Thyroid gland (tissue), 4 donors: ENCODE data around the gene UBE2J1. TPM values are rescaled to one million over a fixed set of nuclear protein-coding genes. Genes with fewer than 3 reads are reported as not detected.
"Not testable (repeated sequence)": the region's sequence is repeated elsewhere in the genome, so short reads cannot be mapped to it uniquely, and the experiment has no call there.

Experiments
- DNase-seq, 2 donors: peaks; one replicate each; pipeline ENCODE4 v3.0.0-alpha.2; 2019
- H3K27ac ChIP-seq, 3 donors: fragments of 200-600 bp; sonication (generic); 1 replicate in 2 of 3; 2 replicates in 1 of 3; pipeline ENCODE4 v1.5.1; 2016 to 2019; ENCODE audit warnings: mild to moderate bottlenecking in 1 of 3, moderate library complexity in 1 of 3
- H3K27me3 ChIP-seq: fragments of 200-600 bp; sonication (generic); one replicate; pipeline ENCODE4 v1.5.1; 2019
- H3K36me3 ChIP-seq, 2 donors: fragments of 200-600 bp; sonication (generic); one replicate each; pipeline ENCODE4 v1.5.1; 2016 to 2019
- H3K4me1 ChIP-seq, 2 donors: fragments of 200-600 bp; sonication (generic); one replicate each; pipeline ENCODE4 v1.5.1; 2017 to 2019
- H3K4me3 ChIP-seq, 3 donors: fragments of 200-600 bp; sonication (generic); replicated peaks in 1 of 3; 1 replicate in 2 of 3; 2 replicates in 1 of 3; pipeline ENCODE4 v1.5.1; 2016; ENCODE audit warnings: mild to moderate bottlenecking in 1 of 3
- H3K9me3 ChIP-seq: fragments of 200-600 bp; sonication (generic); one replicate; pipeline ENCODE4 v1.5.1; 2017
- CTCF ChIP-seq, 6 experiments: fragments of 200-600 bp in 3 of 6; fragments of 450-650 bp in 3 of 6; sonication (generic) in 3 of 6; IDR thresholded peaks; one replicate each; pipeline ENCODE4 v1.5.1; 2016 to 2019; ENCODE audit warnings: antibody characterized with exemption in 6 of 6, mild to moderate bottlenecking in 2 of 6, inconsistent platforms in 1 of 6, moderate library complexity in 1 of 6
- POLR2A ChIP-seq, 2 donors: fragments of 450-650 bp; IDR thresholded peaks; one replicate each; pipeline ENCODE4 v1.6.1; 2017; ENCODE audit warnings: antibody characterized with exemption in 2 of 2, mild to moderate bottlenecking in 2 of 2, moderate library complexity in 1 of 2
- WGBS, 2 donors: methylation state at CpG; one replicate each; pipeline ENCODE4 v1.1.5; 2017; 5-methylcytosine and 5-hydroxymethylcytosine counted together
- intact Hi-C: fragments of 100-400 bp; cut with DNase I; formaldehyde crosslinking; loops from one replicate; pipeline ENCODE4 v1.15.1; 2023
- total RNA-seq, 4 donors: library from RNA; depleted of rRNA; stranded (reverse); fragments of >200 nt; gene quantifications; one replicate each; pipeline ENCODE4 v1.2.3, GENCODE V29; 2016

The UBE2J1 gene
- total RNA-seq, 4 donors from 2014 or later: 49.8 to 63.1 (median 51.9) TPM

DNA sequence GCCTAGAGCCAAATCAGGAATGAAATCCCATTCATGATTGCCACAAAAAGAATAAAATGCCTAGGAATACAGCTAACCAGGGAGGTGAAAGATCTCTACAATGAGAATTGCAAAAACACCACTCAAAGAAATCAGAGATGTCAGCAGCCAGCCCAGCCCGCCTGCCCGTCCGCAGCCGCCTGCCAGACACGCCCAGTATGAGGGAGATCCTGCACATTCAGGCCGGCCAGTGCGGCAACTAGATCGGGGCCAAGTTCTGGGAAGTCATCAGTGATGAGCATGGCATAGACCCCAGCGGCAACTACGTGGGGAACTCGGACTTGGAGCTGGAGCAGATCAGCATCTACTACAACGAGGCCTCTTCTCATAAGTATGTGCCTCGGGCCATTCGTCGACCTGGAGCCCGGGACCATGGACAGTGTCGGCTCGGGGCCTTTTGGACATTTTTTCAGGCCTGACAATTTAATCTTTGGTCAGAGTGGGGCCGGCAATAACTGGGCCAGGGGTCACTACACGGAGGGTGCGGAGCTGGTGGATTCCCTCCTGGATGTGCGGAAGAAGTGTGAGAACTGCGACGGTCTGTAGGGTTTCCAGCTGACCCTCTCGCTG lies 50.8 kb downstream of the UBE2J1 start:
- WGBS, 2 donors: 90 to 93% methylated on average over 16 to 25 of the region's 25 CpGs
- no peaks in the 10 kb centered on the region for H3K9me3 ChIP-seq
- DNase-seq: no peak
- no peaks in the 10 kb centered on the region for H3K27me3 ChIP-seq
- no peaks in the 10 kb centered on the region for H3K36me3 ChIP-seq
- H3K4me1 ChIP-seq: no peaks in the 10 kb centered on the region
- H3K4me3 ChIP-seq: no peak overlapping the region
- TF ChIP-seq POLR2A (IDR thresholded peaks at IDR 0.05): no peak
- H3K27ac ChIP-seq: no peak overlapping the region
- intact Hi-C loops: no loop called here

DNA sequence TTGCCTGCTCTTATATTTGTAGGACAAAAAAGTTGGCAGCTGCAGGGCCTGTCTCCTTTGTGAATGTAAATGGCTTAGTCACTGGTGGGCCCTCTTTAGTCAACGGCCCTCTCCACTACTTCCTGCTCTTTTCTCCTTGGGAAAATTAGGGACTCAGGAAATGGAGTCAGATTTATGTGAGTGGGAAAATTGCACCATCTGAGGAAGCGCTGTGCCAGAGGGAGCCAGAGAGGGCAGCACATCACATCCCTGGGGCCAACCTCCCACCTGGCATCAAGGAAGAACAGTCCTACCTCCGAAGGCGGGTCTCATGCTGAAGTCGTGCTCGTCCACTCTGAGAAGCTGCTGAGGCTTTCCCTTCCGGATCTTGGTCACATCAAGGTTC lies 53.1 kb downstream of the UBE2J1 start:
- no peaks in the 10 kb centered on the region for H3K36me3 ChIP-seq
- DNase-seq: no peak
- H3K9me3 ChIP-seq: no peaks in the 10 kb centered on the region
- H3K27me3 ChIP-seq: no peaks in the 10 kb centered on the region
- WGBS, 2 donors: 77 to 78% methylated on average over 7 of the region's 7 CpGs
- intact Hi-C loops: no loop called here
- no peak overlapping the region for H3K4me3 ChIP-seq
- H3K27ac ChIP-seq: no peak overlapping the region
- TF ChIP-seq CTCF (IDR thresholded peaks at IDR 0.05) (no peak), POLR2A (IDR thresholded peaks at IDR 0.05) (no peak)
- H3K4me1 ChIP-seq: no peaks in the 10 kb centered on the region

GRCh38 chr6:89298680-89299465 lies 53.6 kb downstream of the UBE2J1 start:
- Histone ChIP-seq H3K27me3 (no peaks in the 10 kb centered on the region), H3K36me3 (no peaks in the 10 kb centered on the region), H3K27ac (no peak overlapping the region), H3K4me1 (no peaks in the 10 kb centered on the region), H3K4me3 (no peak overlapping the region), H3K9me3 (no peaks in the 10 kb centered on the region)
- intact Hi-C loops: no loop called here
- DNase-seq: no peak
- TF ChIP-seq CTCF (IDR thresholded peaks at IDR 0.05): no peak
- TF ChIP-seq POLR2A (IDR thresholded peaks at IDR 0.05): no peak
- WGBS, 2 donors: 85 to 87% methylated on average over 4 of the region's 4 CpGs

DNA sequence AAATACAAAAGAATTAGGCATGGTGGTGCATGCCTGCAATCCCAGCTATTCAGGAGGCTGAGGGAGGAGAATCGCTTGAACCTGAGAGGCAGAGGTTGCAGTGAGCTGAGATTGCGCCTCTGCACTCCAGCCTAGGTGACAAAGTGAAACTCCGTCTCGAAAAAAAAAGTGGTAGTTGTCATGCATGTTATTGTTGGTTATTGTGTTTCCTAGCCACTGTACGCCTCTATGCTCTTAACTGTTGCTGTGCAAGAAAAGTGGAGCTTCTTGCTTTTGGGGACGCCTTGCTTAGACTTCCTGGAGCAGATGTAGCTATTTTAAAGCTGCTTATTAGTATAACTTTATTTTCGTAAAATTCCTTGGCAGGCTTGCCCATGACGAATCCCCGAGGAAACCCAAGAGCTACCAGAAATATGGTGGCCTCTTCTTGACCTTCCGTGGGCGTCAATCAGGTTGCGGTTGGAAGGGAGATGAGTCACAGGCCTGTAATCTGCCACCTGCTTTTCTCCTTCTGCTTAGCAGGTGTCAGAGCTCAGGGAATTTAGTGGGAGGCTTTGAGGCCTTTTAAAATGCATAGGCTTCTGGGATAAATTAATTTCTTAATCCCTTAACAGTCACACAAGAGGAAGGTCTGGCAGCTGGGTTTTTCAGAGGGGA lies 54.7 kb downstream of the UBE2J1 start:
- TF ChIP-seq POLR2A (IDR thresholded peaks at IDR 0.05): no peak
- TF ChIP-seq CTCF (IDR thresholded peaks at IDR 0.05): no peak
- no peak overlapping the region for H3K4me3 ChIP-seq
- no peaks in the 10 kb centered on the region for H3K36me3 ChIP-seq
- H3K9me3 ChIP-seq: no peaks in the 10 kb centered on the region
- H3K4me1 ChIP-seq: no peaks in the 10 kb centered on the region
- intact Hi-C loops: no loop called here
- H3K27me3 ChIP-seq: no peaks in the 10 kb centered on the region
- WGBS, 2 donors: 73 to 84% methylated on average over 12 of the region's 12 CpGs
- no peak overlapping the region for H3K27ac ChIP-seq
- DNase-seq: no peak

DNA sequence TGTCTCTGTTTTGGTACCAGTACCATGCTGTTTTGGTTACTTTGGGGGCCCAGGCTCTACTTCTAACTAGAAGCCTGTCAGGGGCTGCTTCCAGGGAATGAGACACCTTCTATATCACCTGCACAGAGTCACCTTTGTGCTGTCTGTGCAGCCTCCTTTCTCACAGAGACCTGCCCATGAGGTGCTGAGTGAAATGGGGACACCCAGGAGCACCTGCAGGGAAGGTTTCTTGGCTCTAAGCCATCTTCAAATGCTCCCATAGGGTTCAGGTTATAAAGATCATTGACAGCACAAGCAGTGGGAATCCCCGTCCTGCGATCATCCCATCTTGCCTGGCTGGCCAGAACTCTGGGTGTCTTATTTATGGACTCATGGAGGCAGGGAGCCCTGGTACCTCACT lies 56.5 kb downstream of the UBE2J1 start:
- DNase-seq: no peak
- TF ChIP-seq POLR2A (IDR thresholded peaks at IDR 0.05): no peak
- TF ChIP-seq CTCF (IDR thresholded peaks at IDR 0.05): no peak
- intact Hi-C loops: no loop called here

DNA sequence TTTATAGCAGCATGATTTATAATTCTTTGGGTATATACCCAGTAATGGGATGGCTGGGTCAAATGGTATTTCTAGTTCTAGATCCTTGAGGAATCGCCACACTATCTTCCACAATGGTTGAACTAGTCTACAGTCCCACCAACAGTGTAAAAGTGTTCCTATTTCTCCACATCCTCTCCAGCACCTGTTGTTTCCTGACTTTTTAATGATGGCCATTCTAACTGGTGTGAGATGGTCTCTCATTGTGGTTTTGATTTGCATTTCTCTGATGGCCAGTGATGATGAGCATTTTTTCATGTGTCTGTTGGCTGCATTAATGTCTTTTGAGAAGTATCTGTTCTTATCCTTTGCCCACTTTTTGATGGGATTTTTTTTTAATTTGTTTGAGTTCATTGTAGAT lies 57.4 kb downstream of the UBE2J1 start:
- H3K4me3 ChIP-seq, DNase-seq, H3K27me3 ChIP-seq, H3K27ac ChIP-seq, H3K36me3 ChIP-seq, intact Hi-C loops, H3K4me1 ChIP-seq, H3K9me3 ChIP-seq: not testable (repeated sequence)
- WGBS, 2 donors: 82 to 93% methylated on average over 1 of the region's 1 CpG

More for the DNA sequence above, 56.5 kb downstream of the UBE2J1 start:
- Histone ChIP-seq H3K4me3 (no peak overlapping the region), H3K27ac (no peak overlapping the region), H3K4me1 (no peaks in the 10 kb centered on the region), H3K9me3 (no peaks in the 10 kb centered on the region), H3K27me3 (no peaks in the 10 kb centered on the region), H3K36me3 (no peaks in the 10 kb centered on the region)
- 90 to 100% methylated on average over 2 of the region's 2 CpGs for WGBS, 2 donors
